HuH-7 (cell line): ENCODE data around the gene SLITRK3.
"Not testable (repeated sequence)": the region's sequence is repeated elsewhere in the genome, so short reads cannot be mapped to it uniquely, and the experiment has no call there.

Experiments used
- DNase-seq: peaks from one replicate; pipeline ENCODE4 v3.0.0; 2011; ENCODE audit warnings: low spot score

SLITRK3 gene

DNA sequence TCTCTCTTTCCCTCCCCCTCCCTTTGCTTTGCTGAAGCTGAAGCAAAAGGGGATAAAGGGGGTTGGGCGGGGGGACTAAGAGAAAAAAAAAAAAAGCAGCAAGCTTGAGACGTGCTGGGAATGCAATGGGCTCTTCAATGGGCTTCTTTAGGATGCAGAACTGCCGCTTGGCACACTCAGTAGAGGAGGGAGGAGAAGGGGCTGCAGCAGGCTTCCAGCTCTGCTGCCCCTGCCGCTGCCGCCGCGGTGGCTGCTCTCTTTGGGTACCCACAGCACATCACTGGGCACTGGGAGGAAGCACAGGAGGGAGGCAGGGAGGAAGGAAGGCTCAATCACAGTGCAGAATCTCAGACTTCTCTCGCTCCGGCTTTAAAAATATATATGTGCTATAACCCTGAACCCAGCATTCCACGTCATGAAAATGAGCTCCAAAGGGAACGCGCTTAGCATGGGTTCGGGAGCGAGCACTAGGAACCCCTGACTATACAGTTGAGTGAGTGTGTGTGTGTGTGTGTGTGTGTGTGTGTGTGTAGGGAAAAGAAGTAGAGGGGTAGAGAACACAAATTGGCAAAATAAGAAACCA lies 3.5 kb downstream of the SLITRK3 start:
- DNase-seq = no peak

DNA sequence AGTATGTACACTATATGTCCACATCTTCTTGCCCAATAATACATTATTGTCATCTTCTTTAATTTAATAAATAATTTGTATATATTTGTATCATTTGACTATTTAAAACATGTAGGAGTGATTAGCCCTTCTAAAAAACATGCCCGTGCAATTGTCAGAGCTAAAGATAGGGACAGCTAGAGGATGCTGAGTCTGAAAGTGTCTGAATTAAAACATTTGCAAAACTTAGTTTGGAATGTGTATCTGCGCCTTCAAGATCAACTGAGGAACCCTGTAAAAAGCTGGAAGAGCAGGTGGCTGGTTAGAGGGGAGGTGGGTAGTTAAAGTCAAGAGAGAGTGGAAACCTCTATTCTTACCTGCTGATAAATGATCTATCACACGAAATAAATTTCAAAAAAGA lies 4.7 kb downstream of the SLITRK3 start:
- DNase-seq = no peak

DNA sequence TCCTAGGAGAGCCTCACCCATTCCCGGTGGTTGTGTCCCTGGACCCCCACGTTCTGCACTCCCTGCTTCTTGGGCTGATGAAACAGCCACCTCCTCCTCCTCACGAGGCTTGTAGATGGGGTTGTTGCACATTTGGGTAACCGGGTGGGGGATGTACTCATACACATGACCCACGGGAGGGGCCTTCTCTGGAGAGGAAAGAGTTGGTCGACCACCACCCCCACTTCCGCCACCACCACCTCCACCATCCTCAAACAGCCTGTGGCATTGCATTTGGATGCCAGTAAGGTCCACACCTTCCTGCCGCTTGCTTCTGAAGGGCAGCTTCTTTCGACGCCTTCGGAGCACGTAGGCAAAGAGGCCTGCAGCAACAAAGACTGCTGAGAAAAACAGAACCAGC lies 7.7 kb downstream of the SLITRK3 start:
- no peak for DNase-seq

DNA sequence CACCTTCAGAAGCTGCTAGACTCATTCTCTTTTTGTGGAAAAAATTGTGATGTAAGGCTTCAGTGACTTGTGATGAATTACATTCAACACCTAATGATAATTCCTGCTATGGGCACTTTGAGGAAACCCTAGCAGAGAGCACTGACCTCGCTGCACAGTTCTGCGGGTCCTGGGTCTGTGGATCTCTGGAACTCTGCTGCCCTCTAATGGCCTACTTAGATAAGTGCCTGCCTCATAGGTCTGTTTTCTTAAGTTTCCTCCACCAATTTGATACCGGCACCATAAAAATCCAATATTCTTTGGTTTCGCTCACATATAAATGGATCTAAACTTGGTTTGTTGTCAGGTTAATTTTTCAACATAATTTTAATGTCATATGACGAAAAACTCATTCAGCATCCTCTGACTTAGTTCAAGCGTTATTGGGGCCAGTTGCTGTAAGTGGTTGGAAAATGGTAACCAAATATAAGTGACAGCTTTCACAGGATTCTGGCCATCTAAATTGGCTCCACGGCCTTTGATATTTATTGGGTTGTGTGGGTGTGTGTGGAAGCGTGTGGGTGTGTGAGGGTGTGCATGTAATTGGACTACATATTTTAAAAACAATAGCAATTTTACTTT lies 10.4 kb downstream of the SLITRK3 start:
- DNase-seq = peak; percentile 28

DNA sequence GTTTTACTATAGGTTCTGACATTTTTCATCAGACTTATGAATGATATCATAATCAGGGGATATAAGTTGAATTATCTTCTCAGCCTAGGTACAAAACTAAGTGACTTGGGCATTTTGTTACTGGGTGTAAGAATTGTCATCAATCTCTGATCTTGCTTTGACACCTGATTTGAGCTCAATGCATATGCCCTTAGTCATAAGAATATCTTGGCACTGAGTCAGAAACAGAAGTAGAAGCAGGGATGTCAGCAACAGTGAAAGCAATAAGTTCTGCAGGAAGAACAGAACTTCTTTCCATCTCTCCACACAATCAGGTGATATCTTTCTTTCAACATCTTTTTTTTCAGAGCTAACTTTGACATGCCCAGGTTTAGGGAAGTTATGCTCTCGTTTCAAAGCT lies 14.6 kb downstream of the SLITRK3 start:
- no peak for DNase-seq

DNA sequence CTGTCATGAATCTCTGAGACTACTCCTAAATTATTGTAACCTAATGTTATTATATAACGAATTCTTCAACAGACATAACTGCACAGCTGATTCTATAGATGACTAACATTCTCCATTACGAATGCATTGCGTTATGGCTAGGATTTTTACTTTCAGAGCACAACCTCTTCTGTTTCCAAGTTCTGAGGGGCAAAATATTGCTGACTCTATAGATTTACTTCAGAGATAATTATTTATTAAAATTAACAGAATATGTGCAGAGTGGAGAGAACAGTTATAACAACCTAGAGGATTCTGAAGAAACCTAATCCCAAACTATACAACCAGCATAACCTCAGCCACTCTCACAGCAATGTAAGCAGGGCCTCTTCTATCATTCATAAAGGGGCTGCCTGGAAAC lies 25.9 kb downstream of the SLITRK3 start:
- DNase-seq = no peak

DNA sequence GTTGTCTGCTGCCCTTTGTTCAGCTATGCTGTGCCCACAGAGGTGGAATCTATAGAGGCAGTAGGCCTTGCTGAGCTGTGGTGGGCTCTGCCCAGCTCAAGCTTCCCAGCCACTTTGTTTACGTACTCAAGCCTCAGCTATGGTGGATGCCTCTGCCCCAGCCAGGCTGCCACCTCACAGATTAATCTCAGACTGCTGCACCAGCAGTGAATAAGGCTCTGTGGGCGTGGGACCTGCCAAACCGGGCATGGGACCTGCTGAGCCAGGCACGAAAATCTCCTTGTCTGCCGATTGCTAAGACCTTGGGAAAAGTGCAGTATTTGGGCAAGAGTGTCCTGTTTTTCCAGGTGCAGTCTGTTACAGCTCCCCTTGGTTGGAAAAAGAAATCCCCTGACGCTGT lies 26.8 kb downstream of the SLITRK3 start:
- no peak for DNase-seq

DNA sequence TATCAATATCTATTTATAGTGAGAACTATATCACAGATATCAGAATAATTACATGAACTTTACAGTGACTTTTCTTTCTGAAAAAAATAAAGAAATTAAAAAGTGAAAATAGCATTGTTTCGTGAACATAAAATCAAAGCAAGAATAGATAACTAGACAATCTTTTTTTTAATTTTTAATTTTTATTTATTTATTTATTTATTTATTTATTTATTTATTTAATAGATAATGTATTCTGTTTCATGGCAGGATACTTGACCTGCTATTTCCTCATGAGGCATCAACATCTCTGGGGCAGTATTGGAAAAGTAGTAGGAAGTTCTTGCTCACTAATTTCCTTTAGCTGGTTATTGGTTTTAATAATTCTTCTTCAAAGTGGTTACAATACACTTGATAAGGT lies 33.3 kb downstream of the SLITRK3 start:
- no peak for DNase-seq

DNA sequence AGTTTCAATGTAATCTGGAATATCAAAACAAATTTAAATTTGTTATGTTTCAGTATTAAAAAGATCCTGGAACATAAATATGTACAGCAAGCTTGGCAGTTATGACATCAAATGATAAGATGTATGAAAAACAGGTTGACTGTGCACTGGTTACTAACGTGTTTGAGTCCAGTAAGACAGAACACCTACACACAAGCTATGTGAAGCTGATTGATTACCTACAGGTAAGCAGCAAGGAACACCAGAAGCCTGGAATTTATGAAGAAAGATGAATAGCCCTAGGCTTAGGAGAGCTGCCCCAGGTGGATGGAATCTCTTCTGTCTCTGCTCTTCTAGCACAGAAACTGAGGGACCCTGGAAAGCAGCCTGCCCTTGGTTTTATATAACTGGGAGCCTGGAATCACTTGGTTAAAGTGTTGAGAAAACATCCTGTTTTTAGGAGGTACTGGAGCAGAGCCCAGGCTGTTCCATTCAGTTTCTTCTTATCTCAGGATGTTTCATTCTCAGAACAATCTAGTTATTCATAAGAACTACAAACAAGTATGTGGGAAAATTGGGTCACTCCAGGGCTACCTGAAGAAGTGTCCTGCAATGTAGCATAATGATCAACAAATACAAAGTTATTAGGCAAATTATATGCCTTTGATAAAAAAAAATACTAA lies 36.3 kb downstream of the SLITRK3 start:
- DNase-seq = no peak

DNA sequence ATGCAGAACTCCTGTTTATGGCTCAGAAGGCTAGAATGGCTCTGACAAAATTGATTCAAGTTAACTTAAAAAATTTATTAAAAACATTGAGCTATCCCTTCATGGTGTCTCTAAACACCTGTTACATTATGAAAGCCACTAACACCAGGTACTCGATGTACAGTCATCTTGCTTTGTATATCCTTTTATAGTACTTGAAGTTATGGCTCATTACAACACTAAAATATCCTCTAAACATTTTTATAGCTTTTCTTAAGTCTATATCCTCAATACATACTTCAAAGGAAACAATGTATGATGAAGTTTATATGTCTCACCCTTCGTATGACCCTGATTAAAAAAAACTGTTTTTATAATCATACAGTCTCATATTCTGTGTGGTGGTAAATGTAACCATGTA lies 38.2 kb downstream of the SLITRK3 start:
- no peak for DNase-seq

DNA sequence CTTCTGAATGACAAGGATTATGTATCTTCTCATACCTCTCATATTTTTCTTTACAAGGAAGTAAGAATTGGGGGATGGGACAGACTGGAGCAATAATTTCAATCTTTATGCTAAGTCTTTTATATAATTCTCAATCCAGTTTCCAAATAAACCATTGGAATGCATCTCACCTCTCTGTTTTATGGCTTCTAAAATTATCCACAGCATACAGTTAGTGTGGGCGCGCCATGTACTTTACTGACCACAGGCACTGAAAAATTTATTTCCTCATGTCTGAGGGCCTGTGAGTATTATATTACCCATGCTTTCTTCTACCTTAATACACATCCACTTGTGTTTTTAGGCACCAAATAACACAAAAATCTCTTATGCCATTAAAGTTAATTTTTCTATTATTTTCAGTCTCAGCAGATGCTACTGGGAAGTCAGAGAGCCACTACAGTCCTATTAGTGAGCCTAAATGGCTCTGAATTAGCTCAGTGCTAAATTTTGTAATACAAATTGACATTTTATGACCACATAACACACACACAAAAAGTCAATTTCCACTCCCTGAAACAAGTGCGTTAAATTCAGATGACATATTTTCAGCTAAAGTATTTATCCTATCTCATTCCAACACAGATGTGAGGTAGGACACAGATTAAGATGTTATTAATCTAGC lies 39.3 kb downstream of the SLITRK3 start:
- no peak for DNase-seq

DNA sequence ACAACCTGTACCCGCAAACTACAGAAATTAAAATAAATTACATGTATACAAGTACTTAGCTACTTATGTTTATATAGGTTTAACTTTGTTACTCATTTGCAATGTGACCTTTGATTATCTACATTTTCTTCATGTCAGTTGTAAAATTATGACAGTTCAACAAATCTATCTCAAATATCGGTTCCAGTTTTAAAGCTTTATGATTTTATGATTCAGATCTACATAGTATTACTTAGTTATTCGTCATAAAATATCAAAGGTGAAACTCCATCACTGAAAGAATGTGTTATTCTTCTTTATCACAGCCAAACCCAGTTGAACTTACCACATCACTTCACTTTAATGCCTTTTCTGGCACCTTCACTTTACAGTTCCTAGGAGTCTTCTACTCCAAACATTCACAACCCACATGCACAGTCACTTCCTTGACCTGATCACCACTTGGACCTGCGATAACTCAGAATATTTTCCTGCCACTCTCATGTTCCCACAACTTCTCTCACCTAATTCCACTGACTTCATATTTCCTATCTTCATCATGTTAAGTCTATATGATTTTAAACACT lies 47.2 kb downstream of the SLITRK3 start:
- no peak for DNase-seq

DNA sequence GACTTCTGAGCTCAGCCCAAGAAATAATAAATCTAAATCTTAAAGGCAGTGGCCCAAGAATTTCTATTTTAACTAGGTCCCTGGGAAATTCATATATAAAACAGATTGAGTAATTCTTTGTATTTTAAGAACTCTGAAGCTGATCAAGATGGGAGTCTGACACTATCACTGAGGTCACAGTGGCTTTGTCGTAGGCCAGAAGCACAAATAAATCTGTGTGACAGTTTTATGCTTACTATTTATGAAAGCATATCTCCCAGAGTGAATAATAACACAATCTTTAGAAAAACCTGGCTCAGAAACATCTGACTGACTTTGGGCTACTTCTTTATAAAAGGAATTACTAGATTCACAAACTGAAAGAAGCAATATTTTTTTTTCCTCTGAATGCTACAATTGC lies 51.9 kb downstream of the SLITRK3 start:
- DNase-seq = no peak

DNA sequence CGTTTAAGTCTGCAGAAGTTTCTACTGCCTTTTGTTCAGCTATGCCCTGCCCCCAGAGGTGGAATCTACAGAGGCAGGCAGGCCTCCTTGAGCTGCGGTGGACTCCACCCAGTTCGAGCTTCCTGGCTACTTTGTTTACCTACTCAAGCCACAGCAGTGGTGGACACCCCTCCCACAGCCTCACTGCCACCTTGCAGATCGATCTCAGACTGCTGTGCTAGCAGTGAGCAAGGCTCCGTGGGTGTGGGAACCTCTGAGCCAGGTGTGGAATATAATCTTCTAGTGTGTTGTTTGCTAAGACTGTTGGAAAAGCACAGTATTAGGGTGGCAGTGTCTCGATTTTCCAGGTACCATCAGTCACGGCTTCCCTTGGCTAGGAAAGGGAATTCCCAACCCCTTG lies 56.3 kb downstream of the SLITRK3 start:
- DNase-seq = not testable (repeated sequence)
